ENCODE results near the gene BCL2L2. TPM values are rescaled to one million over a fixed set of nuclear protein-coding genes. Genes with fewer than 3 reads are reported as not detected.
A peak's percentile ranks its signal among the peaks of the same experiment; 100 is the strongest.

The BCL2L2 gene
- total RNA-seq, 1 experiment from 2014 or later, result 17.4 TPM

GRCh38 chr14:23294734-23295561 is 11.7 kb upstream of the BCL2L2 start:
- no peaks in the 10 kb centered on the region for H3K27me3 ChIP-seq (replicated peaks)
- DNase-seq (ENCODE audit: low read depth in 1 of 2, low spot score in 2 of 2), result peak in 1 of 2 experiments; percentile 60
- peaks cover 15% of the 10 kb centered on the region for H3K4me1 ChIP-seq (replicated peaks)
- H3K27ac ChIP-seq, result no peak overlapping the region
- no peaks in the 10 kb centered on the region for H3K36me3 ChIP-seq
- no peak overlapping the region for H3K4me3 ChIP-seq
- H3K9me3 ChIP-seq (replicated peaks), result no peaks in the 10 kb centered on the region

- no peak overlapping the region for H3K27ac ChIP-seq
- no peak overlapping the region for H3K4me3 ChIP-seq
- no peaks in the 10 kb centered on the region for H3K36me3 ChIP-seq
- no peaks in the 10 kb centered on the region for H3K9me3 ChIP-seq (replicated peaks)
- no peak for DNase-seq (ENCODE audit: low read depth in 1 of 2, low spot score in 2 of 2)
- H3K4me1 ChIP-seq (replicated peaks), result peaks cover 24% of the 10 kb centered on the region
- H3K27me3 ChIP-seq (replicated peaks), result no peaks in the 10 kb centered on the region
Measured at GRCh38 chr14:23296012-23296777, 10.4 kb upstream of the BCL2L2 start.

- DNase-seq (ENCODE audit: low read depth in 1 of 2, low spot score in 2 of 2), result no peak
Measured at GRCh38 chr14:23297096-23297495, 9.5 kb upstream of the BCL2L2 start.

GRCh38 chr14:23297611-23298277 is 8.9 kb upstream of the BCL2L2 start:
- no peak for DNase-seq (ENCODE audit: low read depth in 1 of 2, low spot score in 2 of 2)
- Histone ChIP-seq H3K4me3 (no peak overlapping the region), H3K27me3 (replicated peaks) (no peaks in the 10 kb centered on the region), H3K9me3 (replicated peaks) (no peaks in the 10 kb centered on the region), H3K4me1 (replicated peaks) (peaks cover 33% of the 10 kb centered on the region), H3K27ac (no peak overlapping the region), H3K36me3 (no peaks in the 10 kb centered on the region)

More at GRCh38 chr14:23297096-23297495, 9.5 kb upstream of the BCL2L2 start:
- Histone ChIP-seq H3K9me3 (replicated peaks) (no peaks in the 10 kb centered on the region), H3K4me1 (replicated peaks) (peaks cover 27% of the 10 kb centered on the region), H3K4me3 (no peak overlapping the region), H3K27ac (no peak overlapping the region), H3K27me3 (replicated peaks) (no peaks in the 10 kb centered on the region), H3K36me3 (no peaks in the 10 kb centered on the region)

DNA sequence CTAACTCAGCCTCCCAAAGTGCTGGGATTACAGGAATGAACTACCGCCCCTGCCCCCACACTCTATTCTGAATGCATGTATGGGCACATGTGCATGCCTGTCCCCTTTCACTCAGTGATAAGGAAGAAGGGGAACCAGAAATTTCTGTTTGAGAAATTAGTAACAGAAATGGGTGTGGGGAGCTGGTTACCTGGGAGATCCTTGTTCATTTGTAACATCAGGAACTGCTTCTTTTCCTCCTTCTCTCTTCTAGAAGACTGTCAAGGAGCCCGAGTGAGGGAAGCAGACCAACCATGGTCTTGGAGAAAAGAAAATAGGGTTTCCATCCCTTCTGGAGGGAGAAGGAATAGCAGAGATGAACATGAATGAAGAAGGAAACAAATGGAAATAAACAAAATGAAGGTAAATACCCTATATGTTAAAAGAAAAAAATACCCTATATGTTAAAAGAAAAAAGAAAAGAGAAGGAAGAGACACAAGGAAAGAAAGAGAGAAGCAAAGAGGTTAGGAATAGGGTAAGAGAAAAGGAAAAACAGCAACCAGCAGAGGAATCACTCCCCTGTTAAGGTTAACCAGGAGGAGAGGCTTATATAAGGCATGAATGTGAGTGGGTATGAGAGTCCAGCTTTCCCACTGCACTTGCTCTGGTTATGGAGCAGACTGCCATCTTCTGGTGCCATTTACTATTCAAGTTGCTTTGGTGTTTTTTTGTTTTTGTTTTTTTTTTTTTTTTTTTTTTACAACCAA is 7.2 kb upstream of the BCL2L2 start:
- Histone ChIP-seq H3K36me3 (no peaks in the 10 kb centered on the region), H3K27ac (no peak overlapping the region), H3K9me3 (replicated peaks) (no peaks in the 10 kb centered on the region), H3K4me1 (replicated peaks) (peaks cover 35% of the 10 kb centered on the region), H3K4me3 (no peak overlapping the region), H3K27me3 (replicated peaks) (no peaks in the 10 kb centered on the region)
- peak in 1 of 2 experiments; percentile 28 for DNase-seq (ENCODE audit: low read depth in 1 of 2, low spot score in 2 of 2)

GRCh38 chr14:23299986-23300686 is 6.5 kb upstream of the BCL2L2 start:
- peak overlapping the region; percentile 62 for H3K4me3 ChIP-seq
- DNase-seq (ENCODE audit: low read depth in 1 of 2, low spot score in 2 of 2), result no peak
- no peaks in the 10 kb centered on the region for H3K9me3 ChIP-seq (replicated peaks)
- peaks cover 32% of the 10 kb centered on the region for H3K4me1 ChIP-seq (replicated peaks)
- H3K36me3 ChIP-seq, result no peaks in the 10 kb centered on the region
- no peaks in the 10 kb centered on the region for H3K27me3 ChIP-seq (replicated peaks)
- peak overlapping the region; percentile 33; the same call in 1 of the 2 replicates for H3K27ac ChIP-seq

GRCh38 chr14:23300687-23301223 is 5.9 kb upstream of the BCL2L2 start:
- peaks cover 32% of the 10 kb centered on the region for H3K4me1 ChIP-seq (replicated peaks)
- peak overlapping the region; percentile 33 for H3K27ac ChIP-seq
- no peaks in the 10 kb centered on the region for H3K36me3 ChIP-seq

GRCh38 chr14:23301288-23301968 is 5.2 kb upstream of the BCL2L2 start:
- H3K27me3 ChIP-seq (replicated peaks), result no peaks in the 10 kb centered on the region
- H3K36me3 ChIP-seq, result no peaks in the 10 kb centered on the region
- H3K4me1 ChIP-seq (replicated peaks), result peaks cover 35% of the 10 kb centered on the region
- H3K4me3 ChIP-seq, result peak overlapping the region; percentile 62
- DNase-seq (ENCODE audit: low read depth in 1 of 2, low spot score in 2 of 2), result peak; percentile 98
- H3K27ac ChIP-seq, result peak overlapping the region; percentile 85
- no peaks in the 10 kb centered on the region for H3K9me3 ChIP-seq (replicated peaks)

More at GRCh38 chr14:23300687-23301223, 5.9 kb upstream of the BCL2L2 start:
- Histone ChIP-seq H3K9me3 (replicated peaks) (no peaks in the 10 kb centered on the region), H3K4me3 (peak overlapping the region; percentile 62), H3K27me3 (replicated peaks) (no peaks in the 10 kb centered on the region)
- peak in 1 of 2 experiments; percentile 40 for DNase-seq (ENCODE audit: low read depth in 1 of 2, low spot score in 2 of 2)

- Histone ChIP-seq H3K36me3 (no peaks in the 10 kb centered on the region), H3K9me3 (replicated peaks) (no peaks in the 10 kb centered on the region), H3K27me3 (replicated peaks) (no peaks in the 10 kb centered on the region), H3K4me1 (replicated peaks) (peaks cover 36% of the 10 kb centered on the region), H3K4me3 (peak overlapping the region; percentile 62), H3K27ac (peak overlapping the region; percentile 24)
- DNase-seq (ENCODE audit: low read depth in 1 of 2, low spot score in 2 of 2), result no peak
Measured at GRCh38 chr14:23301969-23302289, 4.7 kb upstream of the BCL2L2 start.

DNA sequence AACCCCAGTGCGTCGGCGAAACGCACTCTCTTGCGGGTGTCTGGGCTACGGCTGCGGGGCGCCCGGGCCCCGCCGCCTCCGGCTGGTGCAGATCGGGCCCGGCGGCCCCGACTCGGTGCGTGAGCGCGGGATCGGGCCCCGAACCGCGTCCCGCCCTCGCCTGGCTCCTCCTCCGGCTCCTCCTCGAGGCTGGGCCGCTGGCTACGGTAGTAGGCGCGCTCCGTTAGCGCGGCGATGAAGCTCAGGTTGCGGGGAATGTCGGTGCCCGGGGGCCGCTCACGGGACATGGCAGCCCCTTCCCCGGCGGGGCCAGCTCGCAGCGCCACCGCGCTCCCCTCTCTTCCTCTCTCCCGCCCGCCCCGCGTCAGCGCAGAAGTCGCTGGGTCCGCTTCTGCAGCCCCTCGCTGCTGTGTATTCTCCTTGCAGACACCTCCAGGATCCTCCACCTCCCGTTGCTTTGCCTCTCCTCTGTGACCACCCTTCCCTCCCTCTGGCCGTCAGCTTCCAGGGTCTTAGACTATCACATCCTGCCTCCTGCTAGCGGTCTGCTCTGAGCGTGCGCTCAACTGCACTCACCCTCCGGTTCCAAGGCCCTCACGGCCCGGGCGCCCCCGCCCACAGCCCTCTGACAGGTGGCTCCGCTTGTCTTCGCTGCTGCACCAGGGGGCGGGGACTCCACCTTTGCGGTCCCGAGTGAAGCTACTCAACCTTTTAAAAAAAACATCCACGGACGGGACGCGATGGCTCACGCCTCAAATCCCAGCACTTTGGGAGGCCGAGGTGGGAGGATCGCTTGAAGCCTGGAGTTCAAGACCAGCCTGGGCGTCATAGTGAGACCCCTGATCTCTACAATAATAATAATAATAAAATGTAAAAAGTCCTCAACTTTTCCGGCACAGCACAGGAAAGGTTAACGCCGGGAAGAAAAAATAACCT is 4.1 kb upstream of the BCL2L2 start, which contains the start of gene PPP1R3E:
Gene PPP1R3E, minus strand, starts transcription at position 570 of the 936 bp plus-strand sequence. Its CDS starts 283 bp downstream, at position 287.
- DNase-seq (ENCODE audit: low read depth in 1 of 2, low spot score in 2 of 2), result peak in 1 of 2 experiments; percentile 52
- Histone ChIP-seq H3K9me3 (replicated peaks) (no peaks in the 10 kb centered on the region), H3K4me3 (peak within 1 kb of the TSS; percentile 62), H3K36me3 (peaks cover 1% of the 10 kb centered on the region), H3K4me1 (replicated peaks) (peaks cover 39% of the 10 kb centered on the region), H3K27ac (peak within 1 kb of the TSS; percentile 24), H3K27me3 (replicated peaks) (no peaks in the 10 kb centered on the region)

GRCh38 chr14:23307146-23307530 is 505 bp downstream of the BCL2L2 start:
- Histone ChIP-seq H3K4me3 (peak overlapping the region; percentile 64), H3K4me1 (replicated peaks) (peaks cover 24% of the 10 kb centered on the region), H3K36me3 (peaks cover 46% of the 10 kb centered on the region), H3K27ac (peak overlapping the region; percentile 64), H3K9me3 (replicated peaks) (no peaks in the 10 kb centered on the region), H3K27me3 (replicated peaks) (no peaks in the 10 kb centered on the region)
- no peak for DNase-seq (ENCODE audit: low read depth in 1 of 2, low spot score in 2 of 2)

Data from SJSA1 (cell line).